ENCODE measurements around the gene DMRTB1.
A peak's percentile ranks its signal among the peaks of the same experiment; 100 is the strongest.

Gene DMRTB1

GRCh38 chr1:53448241-53448841, 10.9 kb upstream of the DMRTB1 start:
- Histone ChIP-seq H3K36me3 (ENCODE audit: insufficient read depth, insufficient read length, low read length) (no peaks in the 10 kb centered on the region), H3K4me3 (ENCODE audit: insufficient read length, low read depth) (no peak overlapping the region), H3K4me1 (ENCODE audit: insufficient read depth, insufficient read length) (peaks cover 6% of the 10 kb centered on the region), H3K9ac (ENCODE audit: insufficient read length, low read depth) (peak overlapping the region; percentile 45), H3K27me3 (ENCODE audit: insufficient read depth, insufficient read length) (no peaks in the 10 kb centered on the region), H3K9me3 (ENCODE audit: insufficient read depth, low read length) (peaks cover 22% of the 10 kb centered on the region)
- DNase-seq (ENCODE audit: low read depth, low spot score), result peak; percentile 92
- TF ChIP-seq YY1 (IDR thresholded peaks at IDR 0.05; ENCODE audit: insufficient read depth, insufficient read length) (no peak), ZNF274 (IDR thresholded peaks at IDR 0.05; ENCODE audit: low read depth, low read length) (no peak), SUZ12 (IDR thresholded peaks at IDR 0.05; ENCODE audit: extremely low read depth, insufficient read depth, insufficient read length) (no peak)

DNA sequence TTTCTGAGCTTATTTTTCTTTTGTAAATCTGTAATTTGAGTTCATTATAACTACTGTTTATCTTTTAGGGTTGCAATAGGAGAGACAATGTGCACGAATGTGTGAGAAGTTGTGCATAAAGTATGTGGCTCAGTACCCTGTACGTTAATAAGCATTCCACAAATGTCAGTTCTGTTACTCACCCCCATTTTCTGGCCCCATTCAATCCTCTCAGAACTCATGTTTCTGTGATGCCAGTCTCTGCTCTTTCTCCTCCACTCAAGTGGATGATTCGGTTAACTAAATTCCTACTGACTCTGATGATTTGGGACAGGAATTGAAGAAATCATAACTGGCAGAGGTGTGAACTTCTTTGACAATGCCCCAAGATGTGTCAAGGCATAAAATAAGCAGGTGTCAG, 10.2 kb upstream of the DMRTB1 start:
- Histone ChIP-seq H3K4me3 (ENCODE audit: insufficient read length, low read depth) (no peak overlapping the region), H3K27me3 (ENCODE audit: insufficient read depth, insufficient read length) (no peaks in the 10 kb centered on the region), H3K36me3 (ENCODE audit: insufficient read depth, insufficient read length, low read length) (no peaks in the 10 kb centered on the region), H3K9ac (ENCODE audit: insufficient read length, low read depth) (no peak overlapping the region), H3K4me1 (ENCODE audit: insufficient read depth, insufficient read length) (peaks cover 6% of the 10 kb centered on the region), H3K9me3 (ENCODE audit: insufficient read depth, low read length) (peaks cover 22% of the 10 kb centered on the region)
- TF ChIP-seq ZNF274 (IDR thresholded peaks at IDR 0.05; ENCODE audit: low read depth, low read length) (no peak), YY1 (IDR thresholded peaks at IDR 0.05; ENCODE audit: insufficient read depth, insufficient read length) (no peak), SUZ12 (IDR thresholded peaks at IDR 0.05; ENCODE audit: extremely low read depth, insufficient read depth, insufficient read length) (no peak)
- DNase-seq (ENCODE audit: low read depth, low spot score), result no peak

DNA sequence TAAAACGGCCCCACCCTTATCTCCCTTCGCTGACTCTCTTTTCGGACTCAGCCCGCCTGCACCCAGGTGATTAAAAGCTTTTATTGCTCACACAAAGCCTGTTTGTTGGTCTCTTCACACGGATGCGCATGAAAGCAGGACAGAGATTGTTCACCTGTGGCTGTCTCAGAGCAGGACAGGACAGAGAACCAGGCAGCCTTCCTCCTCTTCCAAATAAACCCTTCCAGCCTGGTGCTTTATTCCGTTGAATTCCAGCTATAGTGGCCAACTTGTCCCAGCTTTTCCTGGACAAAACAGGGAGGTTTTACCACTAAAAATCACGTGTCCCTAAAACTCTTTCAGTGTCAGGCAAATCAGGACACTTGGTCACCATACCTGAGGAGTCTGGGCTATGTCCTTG, 9.5 kb upstream of the DMRTB1 start:
- Histone ChIP-seq H3K4me3 (ENCODE audit: insufficient read length, low read depth) (no peak overlapping the region), H3K27me3 (ENCODE audit: insufficient read depth, insufficient read length) (no peaks in the 10 kb centered on the region), H3K4me1 (ENCODE audit: insufficient read depth, insufficient read length) (peaks cover 6% of the 10 kb centered on the region), H3K9me3 (ENCODE audit: insufficient read depth, low read length) (peaks cover 21% of the 10 kb centered on the region), H3K36me3 (ENCODE audit: insufficient read depth, insufficient read length, low read length) (no peaks in the 10 kb centered on the region), H3K9ac (ENCODE audit: insufficient read length, low read depth) (no peak overlapping the region)
- DNase-seq (ENCODE audit: low read depth, low spot score), result no peak
- TF ChIP-seq YY1 (IDR thresholded peaks at IDR 0.05; ENCODE audit: insufficient read depth, insufficient read length), result no peak
- no peak for TF ChIP-seq ZNF274 (IDR thresholded peaks at IDR 0.05; ENCODE audit: low read depth, low read length)
- TF ChIP-seq SUZ12 (IDR thresholded peaks at IDR 0.05; ENCODE audit: extremely low read depth, insufficient read depth, insufficient read length), result no peak

- DNase-seq (ENCODE audit: low read depth, low spot score), result no peak
- Histone ChIP-seq H3K9ac (ENCODE audit: insufficient read length, low read depth) (no peak overlapping the region), H3K36me3 (ENCODE audit: insufficient read depth, insufficient read length, low read length) (no peaks in the 10 kb centered on the region)
Observed at GRCh38 chr1:53450225-53450624, 9.0 kb upstream of the DMRTB1 start.

DNA sequence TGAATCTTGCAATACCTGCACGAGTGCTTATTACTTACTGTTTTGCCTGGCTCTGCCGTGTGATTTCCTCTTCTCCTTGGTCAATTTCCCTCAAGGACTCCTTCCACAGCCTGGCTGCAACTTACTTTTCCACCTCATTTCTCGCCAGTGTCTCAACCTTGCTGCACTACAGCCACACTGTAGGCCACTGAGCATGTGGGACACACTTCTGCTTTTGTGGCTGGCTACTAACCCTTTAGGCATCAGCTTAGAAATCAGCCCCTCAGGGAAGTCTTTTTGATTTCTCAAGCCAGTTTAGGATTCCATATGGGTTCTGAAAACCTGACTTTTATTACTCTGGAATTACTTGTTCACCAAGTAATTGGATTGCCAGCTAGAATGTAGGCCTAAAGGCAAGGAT, 5.2 kb upstream of the DMRTB1 start:
- H3K9ac ChIP-seq (ENCODE audit: insufficient read length, low read depth), result no peak overlapping the region
- no peak for TF ChIP-seq ZNF274 (IDR thresholded peaks at IDR 0.05; ENCODE audit: low read depth, low read length)
- TF ChIP-seq SUZ12 (IDR thresholded peaks at IDR 0.05; ENCODE audit: extremely low read depth, insufficient read depth, insufficient read length), result no peak
- no peak for TF ChIP-seq YY1 (IDR thresholded peaks at IDR 0.05; ENCODE audit: insufficient read depth, insufficient read length)
- no peaks in the 10 kb centered on the region for H3K9me3 ChIP-seq (ENCODE audit: insufficient read depth, low read length)
- H3K4me3 ChIP-seq (ENCODE audit: insufficient read length, low read depth), result no peak overlapping the region
- H3K27me3 ChIP-seq (ENCODE audit: insufficient read depth, insufficient read length), result no peaks in the 10 kb centered on the region
- H3K4me1 ChIP-seq (ENCODE audit: insufficient read depth, insufficient read length), result no peaks in the 10 kb centered on the region
- DNase-seq (ENCODE audit: low read depth, low spot score), result no peak
- no peaks in the 10 kb centered on the region for H3K36me3 ChIP-seq (ENCODE audit: insufficient read depth, insufficient read length, low read length)

More at GRCh38 chr1:53450225-53450624, 9.0 kb upstream of the DMRTB1 start:
- Histone ChIP-seq H3K4me3 (ENCODE audit: insufficient read length, low read depth) (no peak overlapping the region), H3K9me3 (ENCODE audit: insufficient read depth, low read length) (peaks cover 16% of the 10 kb centered on the region), H3K4me1 (ENCODE audit: insufficient read depth, insufficient read length) (peaks cover 6% of the 10 kb centered on the region), H3K27me3 (ENCODE audit: insufficient read depth, insufficient read length) (no peaks in the 10 kb centered on the region)
- no peak for TF ChIP-seq ZNF274 (IDR thresholded peaks at IDR 0.05; ENCODE audit: low read depth, low read length)
- no peak for TF ChIP-seq SUZ12 (IDR thresholded peaks at IDR 0.05; ENCODE audit: extremely low read depth, insufficient read depth, insufficient read length)
- TF ChIP-seq YY1 (IDR thresholded peaks at IDR 0.05; ENCODE audit: insufficient read depth, insufficient read length), result no peak

DNA sequence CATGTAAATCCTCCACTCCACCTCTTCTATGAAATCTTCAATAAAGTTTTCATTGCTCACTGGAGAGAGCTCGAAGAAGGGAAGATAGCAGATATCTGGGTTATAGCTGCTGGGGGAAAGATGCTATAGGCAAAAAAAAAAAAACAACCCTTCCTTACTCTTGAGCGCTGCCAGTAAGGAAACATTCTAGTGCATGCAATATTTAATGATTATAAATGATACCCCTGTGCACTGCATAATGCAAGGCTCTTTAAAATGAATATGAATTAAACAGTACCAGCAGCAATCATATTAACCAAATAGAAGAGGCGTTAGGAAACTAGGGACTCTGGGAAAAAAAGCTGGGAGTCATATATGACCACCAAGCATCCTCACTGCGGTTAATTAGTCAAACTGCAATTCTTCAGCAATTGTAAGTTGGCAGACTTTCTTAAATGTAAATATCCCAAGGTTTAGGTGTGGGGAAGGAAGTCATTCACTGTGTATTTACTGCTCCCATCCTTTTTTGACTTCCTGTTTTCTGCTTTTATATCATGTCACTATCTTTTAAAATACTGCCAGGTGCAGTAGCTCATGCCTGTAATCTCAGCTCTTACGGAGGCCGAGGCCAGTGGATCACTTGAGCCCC, 3.7 kb upstream of the DMRTB1 start:
- Histone ChIP-seq H3K4me3 (ENCODE audit: insufficient read length, low read depth) (no peak overlapping the region), H3K9ac (ENCODE audit: insufficient read length, low read depth) (no peak overlapping the region), H3K9me3 (ENCODE audit: insufficient read depth, low read length) (peaks cover 9% of the 10 kb centered on the region; the same call in 1 of the 2 replicates), H3K4me1 (ENCODE audit: insufficient read depth, insufficient read length) (no peaks in the 10 kb centered on the region), H3K27me3 (ENCODE audit: insufficient read depth, insufficient read length) (peaks cover 1% of the 10 kb centered on the region), H3K36me3 (ENCODE audit: insufficient read depth, insufficient read length, low read length) (no peaks in the 10 kb centered on the region)
- no peak for DNase-seq (ENCODE audit: low read depth, low spot score)
- TF ChIP-seq ZNF274 (IDR thresholded peaks at IDR 0.05; ENCODE audit: low read depth, low read length) (no peak), SUZ12 (IDR thresholded peaks at IDR 0.05; ENCODE audit: extremely low read depth, insufficient read depth, insufficient read length) (no peak), YY1 (IDR thresholded peaks at IDR 0.05; ENCODE audit: insufficient read depth, insufficient read length) (no peak)

- H3K9me3 ChIP-seq (ENCODE audit: insufficient read depth, low read length), result peaks cover 9% of the 10 kb centered on the region; the same call in 1 of the 2 replicates
- H3K36me3 ChIP-seq (ENCODE audit: insufficient read depth, insufficient read length, low read length), result no peaks in the 10 kb centered on the region
- TF ChIP-seq SUZ12 (IDR thresholded peaks at IDR 0.05; ENCODE audit: extremely low read depth, insufficient read depth, insufficient read length) (no peak), ZNF274 (IDR thresholded peaks at IDR 0.05; ENCODE audit: low read depth, low read length) (no peak), YY1 (IDR thresholded peaks at IDR 0.05; ENCODE audit: insufficient read depth, insufficient read length) (no peak)
- H3K4me1 ChIP-seq (ENCODE audit: insufficient read depth, insufficient read length), result peaks cover 3% of the 10 kb centered on the region
- no peak overlapping the region for H3K9ac ChIP-seq (ENCODE audit: insufficient read length, low read depth)
- peaks cover 13% of the 10 kb centered on the region for H3K27me3 ChIP-seq (ENCODE audit: insufficient read depth, insufficient read length)
- no peak overlapping the region for H3K4me3 ChIP-seq (ENCODE audit: insufficient read length, low read depth)
- DNase-seq (ENCODE audit: low read depth, low spot score), result no peak
Observed at GRCh38 chr1:53458634-53459033, 565 bp upstream of the DMRTB1 start.
